Panc1 (cell line): ENCODE measurements around the gene HMGN3.
"Not testable (repeated sequence)": the region's sequence is repeated elsewhere in the genome, so short reads cannot be mapped to it uniquely, and the experiment has no call there.

ENCODE experiments used
- CTCF ChIP-seq: fragments of 450-650 bp; IDR thresholded peaks from 2 replicates; pipeline ENCODE4 v1.5.1; 2017; ENCODE audit warnings: mild to moderate bottlenecking
- POLR2AphosphoS5 ChIP-seq: IDR thresholded peaks from 2 replicates; pipeline ENCODE4 v1.6.1; 2012; ENCODE audit warnings: mild to moderate bottlenecking, low read depth, low read length, moderate library complexity
- REST ChIP-seq, 2 experiments: IDR thresholded peaks; 2 replicates each; pipeline ENCODE4 v1.6.1; 2011 to 2012; ENCODE audit warnings: low read depth in 2 of 2, control low read depth in 1 of 2, low read length in 1 of 2, mild to moderate bottlenecking in 1 of 2, moderate library complexity in 1 of 2; ENCODE audit not compliant: insufficient read depth in 1 of 2

- TF ChIP-seq CTCF; REST (IDR thresholded peaks at IDR 0.05; ENCODE audit: insufficient read depth in 1 of 2, low read depth in 2 of 2, low read length in 1 of 2); POLR2AphosphoS5: not testable (repeated sequence)
Measured at GRCh38 chr6:79256770-79257169, 22.3 kb upstream of the HMGN3 start.
